H9 (cell line): ENCODE measurements around the gene LINGO1. TPM values are rescaled to one million over a fixed set of nuclear protein-coding genes. Genes with fewer than 3 reads are reported as not detected.

Experiments used
- DNase-seq: peaks from one replicate; pipeline ENCODE4 v3.0.0-alpha.2; 2017
- H2AFZ ChIP-seq: one replicate; pipeline ENCODE4 v1.6.1; 2013; ENCODE audit warnings: mild to moderate bottlenecking, low read length, control low read depth, moderate library complexity
- H2AK5ac ChIP-seq: 2 replicates; pipeline ENCODE4 v1.6.1; 2013; ENCODE audit warnings: low read length, control low read depth, mixed read lengths; ENCODE audit not compliant: insufficient read length
- H2BK120ac ChIP-seq: one replicate; pipeline ENCODE4 v1.6.1; 2013; ENCODE audit warnings: low read depth, mild to moderate bottlenecking, low read length, control low read depth, inconsistent platforms; ENCODE audit not compliant: poor library complexity, severe bottlenecking
- H2BK12ac ChIP-seq: 2 replicates; pipeline ENCODE4 v1.6.1; 2013; ENCODE audit warnings: low read length, control low read depth, mixed read lengths, low read depth; ENCODE audit not compliant: insufficient read length
- H2BK15ac ChIP-seq: 2 replicates; pipeline ENCODE4 v1.6.1; 2013; ENCODE audit warnings: low read depth, low read length, control low read depth
- H2BK20ac ChIP-seq: one replicate; pipeline ENCODE4 v1.6.1; 2013; ENCODE audit warnings: low read depth, mild to moderate bottlenecking, low read length, control low read depth, inconsistent platforms; ENCODE audit not compliant: poor library complexity, severe bottlenecking
- H2BK5ac ChIP-seq: 2 replicates; pipeline ENCODE4 v1.6.1; 2013; ENCODE audit warnings: low read length, control low read depth, mixed read lengths; ENCODE audit not compliant: insufficient read length
- H3K14ac ChIP-seq: 2 replicates; pipeline ENCODE4 v1.6.1; 2013; ENCODE audit warnings: low read length, control low read depth; ENCODE audit not compliant: insufficient read depth
- H3K18ac ChIP-seq: 2 replicates; pipeline ENCODE4 v1.6.1; 2013; ENCODE audit warnings: low read depth, mild to moderate bottlenecking, mixed read lengths, low read length, control low read depth; ENCODE audit not compliant: insufficient read length
- H3K23ac ChIP-seq: 2 replicates; pipeline ENCODE4 v1.6.1; 2013; ENCODE audit warnings: low read length, control low read depth, mixed read lengths, low read depth; ENCODE audit not compliant: insufficient read length
- H3K23me2 ChIP-seq: 2 replicates; pipeline ENCODE4 v1.6.1; 2013; ENCODE audit warnings: low read depth, mild to moderate bottlenecking, mixed read lengths, low read length, control low read depth; ENCODE audit not compliant: insufficient read length, poor library complexity, severe bottlenecking
- H3K27ac ChIP-seq: 2 replicates; pipeline ENCODE4 v1.5.1; 2013; ENCODE audit warnings: low read length, control low read depth, mixed read lengths, low read depth; ENCODE audit not compliant: insufficient read length
- H3K27me3 ChIP-seq: 2 replicates; pipeline ENCODE4 v1.6.1; 2013; ENCODE audit warnings: low read length, control low read depth, inconsistent platforms; ENCODE audit not compliant: insufficient read depth
- H3K4ac ChIP-seq: 2 replicates; pipeline ENCODE4 v1.6.1; 2013; ENCODE audit warnings: low read depth, mild to moderate bottlenecking, control low read depth, inconsistent platforms, low read length, moderate library complexity
- H3K4me1 ChIP-seq: 2 replicates; pipeline ENCODE4 v1.6.1; 2013; ENCODE audit warnings: low read length, control low read depth, inconsistent platforms; ENCODE audit not compliant: insufficient read depth
- H3K4me2 ChIP-seq: 2 replicates; pipeline ENCODE4 v1.6.1; 2013; ENCODE audit warnings: low read length, control low read depth, mixed read lengths; ENCODE audit not compliant: insufficient read length, insufficient read depth
- H3K56ac ChIP-seq: 2 replicates; pipeline ENCODE4 v1.6.1; 2013; ENCODE audit warnings: low read depth, mild to moderate bottlenecking, mixed read lengths, low read length, control low read depth; ENCODE audit not compliant: insufficient read length
- H3K79me1 ChIP-seq: 2 replicates; pipeline ENCODE4 v1.6.1; 2013; ENCODE audit warnings: low read depth, mild to moderate bottlenecking, moderate library complexity, low read length, control low read depth, inconsistent platforms; ENCODE audit not compliant: insufficient read depth, poor library complexity, severe bottlenecking
- H3K79me2 ChIP-seq: 2 replicates; pipeline ENCODE4 v1.6.1; 2013; ENCODE audit warnings: low read length, control low read depth, inconsistent platforms; ENCODE audit not compliant: insufficient read depth
- H3K9ac ChIP-seq: 2 replicates; pipeline ENCODE4 v1.6.1; 2013; ENCODE audit warnings: low read length, control low read depth, mixed read lengths; ENCODE audit not compliant: insufficient read length; ENCODE audit errors: extremely low read depth
- H3K9me3 ChIP-seq: one replicate; pipeline ENCODE4 v1.6.1; 2013; ENCODE audit warnings: low read depth, low read length, inconsistent platforms; ENCODE audit not compliant: control insufficient read depth
- H3T11ph ChIP-seq: one replicate; pipeline ENCODE4 v1.6.1; 2013; ENCODE audit warnings: mild to moderate bottlenecking, low read length, control low read depth, inconsistent platforms
- H4K20me1 ChIP-seq: one replicate; pipeline ENCODE4 v1.6.1; 2013; ENCODE audit not compliant: control insufficient read depth, insufficient read length, insufficient read depth
- H4K5ac ChIP-seq: 2 replicates; pipeline ENCODE4 v1.6.1; 2013; ENCODE audit warnings: low read depth, mild to moderate bottlenecking, mixed read lengths, low read length, control low read depth; ENCODE audit not compliant: insufficient read length
- H4K8ac ChIP-seq: replicated peaks from 2 replicates; pipeline ENCODE4 v1.6.1; 2013; ENCODE audit warnings: low read length, control low read depth, mixed read lengths, low read depth; ENCODE audit not compliant: insufficient read length
- H4K91ac ChIP-seq: 2 replicates; pipeline ENCODE4 v1.6.1; 2013; ENCODE audit warnings: low read depth, mild to moderate bottlenecking, moderate library complexity, mixed read lengths, low read length, control low read depth; ENCODE audit not compliant: insufficient read length
- H3K27ac Mint-ChIP-seq, 3 experiments: 2 replicates in 2 of 3; 3 replicates in 1 of 3; pipeline ENCODE4 v1.8.0; 2020 to 2021; ENCODE audit warnings: mixed read lengths in 3 of 3, mild to moderate bottlenecking in 1 of 3, moderate library complexity in 1 of 3
- H3K27me3 Mint-ChIP-seq: 2 replicates; pipeline ENCODE4 v1.8.0; 2021; ENCODE audit warnings: low read depth, mild to moderate bottlenecking, moderate library complexity, mixed read lengths
- H3K36me3 Mint-ChIP-seq, 3 experiments: 2 replicates in 2 of 3; 3 replicates in 1 of 3; pipeline ENCODE4 v1.8.0; 2020 to 2021; ENCODE audit warnings: low read depth in 3 of 3, mixed read lengths in 3 of 3; ENCODE audit not compliant: insufficient read depth in 1 of 3
- H3K4me1 Mint-ChIP-seq, 2 experiments: 2 replicates each; pipeline ENCODE4 v1.8.0; 2020; ENCODE audit warnings: mixed read lengths in 2 of 2
- H3K4me3 Mint-ChIP-seq, 2 experiments: 2 replicates in 1 of 2; 3 replicates in 1 of 2; pipeline ENCODE4 v1.8.0; 2020 to 2021; ENCODE audit warnings: mild to moderate bottlenecking in 2 of 2, mixed read lengths in 2 of 2, moderate library complexity in 1 of 2
- H3K9me3 Mint-ChIP-seq, 2 experiments: 2 replicates in 1 of 2; 3 replicates in 1 of 2; pipeline ENCODE4 v1.8.0; 2020; ENCODE audit warnings: mild to moderate bottlenecking in 2 of 2, mixed read lengths in 2 of 2, moderate library complexity in 1 of 2
- WGBS: extraction: QIAGEN DNeasy Blood & Tissue Kit; methylation state at CpG from one replicate; pipeline ENCODE4 v1.1.7; 2013; ENCODE audit warnings: missing lambda C conversion rate, low lambda C conversion rate, mixed read lengths; ENCODE audit not compliant: insufficient read length; ENCODE audit errors: extremely low coverage; 5-methylcytosine and 5-hydroxymethylcytosine counted together
- total RNA-seq: library from RNA; stranded (reverse); gene quantifications from 2 replicates; pipeline ENCODE4 v1.2.1, GENCODE V29; 2021
- TF ChIP-seq, protein P1 (sequence below): fragments of 200-600 bp; sonication (generic); conservative IDR thresholded peaks from 3 replicates; pipeline ENCODE4 v1.8.0; 2021; ENCODE audit warnings: antibody characterized with exemption, mild to moderate bottlenecking

Gene LINGO1
- total RNA-seq, 1 experiment from 2014 or later: 41.6 TPM

DNA sequence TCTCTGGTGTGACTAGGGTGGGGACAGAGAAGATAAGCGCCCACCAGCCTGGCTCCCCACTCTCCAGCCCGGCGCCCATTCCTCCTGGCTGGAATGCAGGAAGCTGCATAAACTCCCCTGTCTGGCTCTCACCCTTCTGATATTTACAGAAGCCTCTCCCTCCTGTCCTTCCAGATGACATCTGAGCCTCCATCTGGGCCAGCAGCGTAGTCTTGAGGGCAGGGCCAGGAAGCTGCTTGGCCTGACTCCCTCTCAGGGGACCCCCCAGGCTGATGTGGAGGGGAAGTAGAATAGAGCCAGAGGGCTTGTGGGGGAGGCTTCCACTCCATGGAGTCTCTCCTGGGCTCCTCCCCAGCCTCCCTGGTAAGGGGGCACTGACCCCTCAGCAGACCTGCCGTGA, 49.9 kb downstream of the LINGO1 start:
- no peak for DNase-seq

More for the DNA sequence above, 49.9 kb downstream of the LINGO1 start:
- Histone ChIP-seq H3K4me1 (no peaks in the 10 kb centered on the region), H3K18ac (no peak overlapping the region), H3K27me3 (no peaks in the 10 kb centered on the region), H2BK5ac (no peak overlapping the region), H3K27ac (no peak overlapping the region), H3K79me2 (no peaks in the 10 kb centered on the region), H2BK120ac (no peak overlapping the region), H3K56ac (no peak overlapping the region), H4K91ac (no peak overlapping the region), H4K20me1 (no peaks in the 10 kb centered on the region), H2AFZ (no peak overlapping the region), H2AK5ac (no peak overlapping the region), H2BK15ac (no peak overlapping the region), H4K8ac (no peak overlapping the region), H4K5ac (no peak overlapping the region), H3K79me1 (no peaks in the 10 kb centered on the region), H2BK12ac (no peak overlapping the region), H3T11ph (no peak overlapping the region), H3K4me2 (no peak overlapping the region), H3K23ac (no peak overlapping the region), H3K14ac (no peak overlapping the region), H3K9me3 (no peaks in the 10 kb centered on the region), H3K23me2 (no peaks in the 10 kb centered on the region), H2BK20ac (no peak overlapping the region), H3K4ac (no peak overlapping the region), H3K9ac (no peak overlapping the region)
- H3K36me3 Mint-ChIP-seq: no peaks in the 10 kb centered on the region
- TF ChIP-seq, protein P1, sequence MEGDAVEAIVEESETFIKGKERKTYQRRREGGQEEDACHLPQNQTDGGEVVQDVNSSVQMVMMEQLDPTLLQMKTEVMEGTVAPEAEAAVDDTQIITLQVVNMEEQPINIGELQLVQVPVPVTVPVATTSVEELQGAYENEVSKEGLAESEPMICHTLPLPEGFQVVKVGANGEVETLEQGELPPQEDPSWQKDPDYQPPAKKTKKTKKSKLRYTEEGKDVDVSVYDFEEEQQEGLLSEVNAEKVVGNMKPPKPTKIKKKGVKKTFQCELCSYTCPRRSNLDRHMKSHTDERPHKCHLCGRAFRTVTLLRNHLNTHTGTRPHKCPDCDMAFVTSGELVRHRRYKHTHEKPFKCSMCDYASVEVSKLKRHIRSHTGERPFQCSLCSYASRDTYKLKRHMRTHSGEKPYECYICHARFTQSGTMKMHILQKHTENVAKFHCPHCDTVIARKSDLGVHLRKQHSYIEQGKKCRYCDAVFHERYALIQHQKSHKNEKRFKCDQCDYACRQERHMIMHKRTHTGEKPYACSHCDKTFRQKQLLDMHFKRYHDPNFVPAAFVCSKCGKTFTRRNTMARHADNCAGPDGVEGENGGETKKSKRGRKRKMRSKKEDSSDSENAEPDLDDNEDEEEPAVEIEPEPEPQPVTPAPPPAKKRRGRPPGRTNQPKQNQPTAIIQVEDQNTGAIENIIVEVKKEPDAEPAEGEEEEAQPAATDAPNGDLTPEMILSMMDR: no peak
- peaks cover 3 to 15% of the 10 kb centered on the region in 2 experiments for H3K4me1 Mint-ChIP-seq
- H3K27me3 Mint-ChIP-seq: no peaks in the 10 kb centered on the region
- no peaks in the 10 kb centered on the region for H3K9me3 Mint-ChIP-seq
- H3K27ac Mint-ChIP-seq: peak overlapping the region in 1 of 3 experiments; percentile 27; a peak in 1 of 7 replicates
- no CpG with 5 or more reads among the region's 5 CpGs for WGBS
- no peak overlapping the region for H3K4me3 Mint-ChIP-seq
